NK-92 (cell line): Measurements from ENCODE around the gene CCDC102A.
"Not testable (repeated sequence)": the region's sequence is repeated elsewhere in the genome, so short reads cannot be mapped to it uniquely, and the experiment has no call there.

Experiments used
- DNase-seq: peaks from one replicate; lab custom pipeline; 2025; ENCODE audit not compliant: unreplicated experiment; lab: John Stamatoyannopoulos, UW

CCDC102A gene

DNA sequence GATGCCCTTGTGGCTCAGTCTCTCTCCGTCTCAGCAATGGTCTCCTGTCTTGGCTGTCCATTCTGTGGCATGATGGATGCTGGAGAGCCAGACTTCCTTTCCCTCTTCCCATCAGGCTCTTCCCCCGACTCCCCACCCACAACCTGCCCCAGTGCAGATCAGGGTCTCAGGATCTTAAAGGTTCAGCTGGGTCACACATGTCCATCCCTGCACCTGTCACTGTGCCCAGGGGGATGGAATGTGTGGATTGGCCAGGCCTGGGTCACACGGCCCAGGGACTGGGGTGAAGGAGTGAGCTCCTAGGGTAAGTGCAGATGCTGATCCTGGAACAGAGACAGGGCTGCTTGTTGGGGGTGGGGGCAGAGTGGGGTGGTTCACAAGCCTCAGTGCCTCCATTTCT lies 29.1 kb upstream of the CCDC102A start:
- no peak for DNase-seq

DNA sequence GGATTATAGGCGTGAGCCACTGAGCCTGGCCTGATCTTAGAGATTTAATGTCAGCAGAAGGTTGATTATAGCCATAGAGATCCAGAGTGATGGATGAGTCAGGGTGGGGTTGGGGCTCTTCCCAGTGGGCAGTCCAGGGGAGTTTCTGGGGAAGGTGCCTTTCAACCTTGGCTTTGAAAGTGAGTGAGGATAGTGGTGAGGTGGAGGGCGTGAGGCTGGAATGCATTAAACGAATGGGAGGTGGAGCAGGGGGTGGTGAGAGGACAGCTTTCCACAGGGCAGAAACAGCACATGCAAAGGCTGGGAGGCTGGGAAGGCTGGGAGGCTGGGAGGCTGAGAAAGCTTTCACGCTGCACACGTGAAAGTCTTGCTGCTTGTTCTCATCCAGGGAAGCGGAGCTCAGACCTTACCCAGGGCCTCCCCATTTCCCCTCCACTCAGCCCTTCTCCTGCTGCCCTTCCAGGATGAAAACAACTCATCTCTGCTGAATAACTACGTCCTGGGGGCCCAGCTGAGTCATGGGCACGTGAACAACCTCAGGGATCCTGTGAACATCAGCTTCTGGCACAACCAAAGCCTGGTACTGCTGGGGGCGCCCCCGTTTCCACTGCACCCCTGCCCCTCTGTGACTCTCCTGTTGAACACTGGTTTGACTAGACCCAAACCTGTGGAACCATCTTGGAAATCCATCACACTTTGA lies 28.4 kb upstream of the CCDC102A start:
- no peak for DNase-seq

DNA sequence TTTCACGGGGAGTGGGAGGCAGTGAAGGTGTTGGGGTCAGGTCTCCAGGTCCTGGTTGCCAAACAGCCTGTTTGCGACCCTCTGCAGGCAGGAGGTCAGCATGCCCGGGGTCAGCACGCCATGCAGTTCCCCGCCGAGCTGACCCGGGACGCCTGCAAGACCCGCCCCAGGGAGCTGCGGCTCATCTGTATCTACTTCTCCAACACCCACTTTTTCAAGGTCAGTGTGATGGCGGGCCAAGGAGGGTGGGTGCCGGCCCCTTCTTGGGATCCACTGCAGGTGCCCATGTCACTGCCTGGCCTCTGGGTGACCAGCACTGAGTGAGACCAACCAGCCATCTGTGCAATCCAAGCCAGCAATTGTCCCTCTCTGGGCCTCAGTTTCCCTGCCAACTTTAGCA lies 27.4 kb upstream of the CCDC102A start:
- no peak for DNase-seq

DNA sequence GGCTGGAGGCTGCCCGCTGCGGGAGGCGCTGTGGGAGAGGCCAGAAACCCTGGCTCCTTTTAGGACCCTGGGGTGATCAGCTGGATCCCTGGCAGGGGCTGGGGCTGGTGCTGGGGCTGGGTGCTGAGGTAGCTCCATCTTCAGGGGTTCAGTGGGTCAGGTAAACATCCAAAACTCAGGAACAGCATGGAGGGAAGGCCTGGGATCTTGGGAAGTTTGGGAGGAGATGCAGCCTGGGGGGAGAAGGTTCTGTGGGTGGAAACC lies 27.0 kb upstream of the CCDC102A start:
- DNase-seq = no peak

DNA sequence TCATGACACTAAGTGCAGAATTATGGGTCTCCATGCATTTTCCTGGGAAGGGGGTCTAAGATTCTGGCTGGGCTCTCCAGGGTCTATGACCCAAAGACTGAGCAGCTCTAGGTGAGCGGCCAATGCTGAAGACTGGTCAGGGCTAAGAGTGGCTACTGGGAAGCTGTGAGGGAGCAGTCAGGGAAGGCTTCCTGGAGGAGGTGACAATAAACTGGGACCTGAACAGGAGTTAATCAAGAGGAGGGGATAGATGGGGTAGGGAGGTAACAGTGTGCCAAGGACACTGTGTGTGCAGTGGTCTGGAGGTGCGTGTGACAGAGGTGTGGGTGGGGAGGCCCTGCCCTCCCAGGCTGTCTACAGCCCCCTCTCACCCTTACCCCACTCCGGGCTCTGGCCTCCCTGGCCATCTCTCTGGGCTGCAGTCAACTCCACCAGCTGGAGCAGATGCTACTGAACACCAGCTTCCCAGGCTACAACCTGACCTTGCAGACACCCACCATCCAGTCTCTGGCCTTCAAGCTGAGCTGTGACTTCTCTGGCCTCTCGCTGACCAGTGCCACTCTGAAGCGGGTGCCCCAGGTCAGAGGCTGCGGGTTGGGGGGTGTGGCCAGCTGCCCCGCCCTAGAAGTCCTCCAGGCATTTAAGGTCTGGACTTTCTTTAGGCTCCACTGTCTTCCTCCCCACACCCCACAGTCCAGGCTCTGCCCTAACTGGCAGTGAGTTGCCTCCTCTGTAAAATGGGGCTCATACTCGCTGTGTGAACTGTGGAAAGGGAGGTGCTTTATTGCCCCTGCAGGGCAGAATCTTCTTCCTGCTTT lies 26.5 kb upstream of the CCDC102A start:
- DNase-seq = no peak

DNA sequence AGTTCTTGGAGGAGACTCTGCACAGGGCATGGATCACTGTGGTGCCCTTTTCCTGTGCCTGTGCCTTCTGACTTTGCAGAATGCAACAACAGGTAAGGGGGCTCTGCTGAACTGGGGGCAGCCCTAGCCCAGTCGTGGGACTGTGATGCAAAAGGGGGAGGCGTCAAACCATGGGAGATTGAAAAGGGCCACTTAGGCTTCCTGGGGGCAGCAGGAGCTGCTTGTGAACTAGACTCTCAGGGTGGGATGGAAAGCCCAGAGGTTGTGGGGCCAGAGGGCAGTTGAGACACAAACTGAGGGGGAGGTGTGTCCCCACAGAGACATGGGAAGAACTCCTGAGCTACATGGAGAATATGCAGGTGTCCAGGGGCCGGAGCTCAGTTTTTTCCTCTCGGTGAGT lies 25.7 kb upstream of the CCDC102A start:
- no peak for DNase-seq

DNA sequence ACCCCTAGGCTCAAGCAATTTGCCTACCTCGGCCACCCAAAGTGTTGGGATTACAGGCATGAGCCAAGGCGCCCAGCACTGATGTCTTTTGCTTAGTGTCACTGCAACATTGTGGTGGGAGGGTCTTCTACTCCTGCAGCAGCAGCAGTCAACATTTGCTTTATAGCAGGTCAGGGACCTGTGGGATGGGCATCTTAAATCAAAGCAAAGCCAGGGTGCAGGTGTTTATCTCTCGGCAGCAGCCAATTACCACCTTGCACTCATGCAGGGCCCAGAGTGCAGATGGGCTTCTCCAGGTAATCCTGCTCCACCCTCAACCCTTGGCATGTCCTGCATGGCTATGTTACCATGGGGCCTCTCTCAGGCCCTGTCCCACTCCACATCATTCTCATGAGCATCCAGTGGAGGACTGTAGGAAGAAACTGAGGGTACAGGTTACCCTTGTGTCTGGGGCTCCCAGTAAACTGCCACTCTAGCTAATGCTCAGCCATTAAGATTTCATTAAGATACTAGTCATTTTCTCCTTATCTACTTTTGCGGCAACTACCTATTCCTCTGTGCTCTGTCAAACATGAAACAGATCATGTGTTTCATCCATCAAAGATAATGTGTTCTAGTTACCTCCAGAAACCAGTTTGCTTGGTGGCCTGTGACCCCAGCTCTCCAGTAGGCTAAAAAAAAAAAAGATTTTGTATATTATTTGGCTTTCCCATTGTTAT lies 22.9 kb upstream of the CCDC102A start:
- no peak for DNase-seq

DNA sequence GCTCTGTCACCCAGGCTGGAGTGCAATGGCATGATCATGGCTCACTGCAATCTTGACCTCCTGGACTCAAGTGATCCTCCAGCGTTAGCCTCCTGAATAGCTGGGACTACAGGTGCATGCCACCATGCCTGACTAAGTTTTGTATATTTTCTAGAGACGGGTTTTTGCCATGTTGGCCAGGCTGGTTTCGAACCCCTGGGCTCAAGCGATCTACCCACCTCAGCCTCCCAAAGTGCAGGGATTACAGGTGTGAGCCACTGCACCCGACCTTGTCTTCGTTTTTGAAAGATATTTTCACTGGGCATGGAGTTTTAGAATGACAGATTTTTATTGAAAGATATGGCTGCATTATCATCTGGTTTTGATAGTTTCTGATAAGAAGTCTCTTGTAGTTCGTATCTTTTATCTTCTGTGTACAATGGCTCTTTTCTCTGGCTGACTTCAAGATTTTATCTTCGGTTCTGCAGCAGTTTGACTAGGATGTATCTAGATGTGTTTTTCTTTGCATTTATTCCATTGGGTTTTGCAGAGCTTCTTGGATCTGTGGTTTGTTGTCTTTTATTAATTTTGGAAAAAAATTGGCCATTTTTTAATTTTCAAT lies 20.7 kb upstream of the CCDC102A start:
- DNase-seq = no peak

DNA sequence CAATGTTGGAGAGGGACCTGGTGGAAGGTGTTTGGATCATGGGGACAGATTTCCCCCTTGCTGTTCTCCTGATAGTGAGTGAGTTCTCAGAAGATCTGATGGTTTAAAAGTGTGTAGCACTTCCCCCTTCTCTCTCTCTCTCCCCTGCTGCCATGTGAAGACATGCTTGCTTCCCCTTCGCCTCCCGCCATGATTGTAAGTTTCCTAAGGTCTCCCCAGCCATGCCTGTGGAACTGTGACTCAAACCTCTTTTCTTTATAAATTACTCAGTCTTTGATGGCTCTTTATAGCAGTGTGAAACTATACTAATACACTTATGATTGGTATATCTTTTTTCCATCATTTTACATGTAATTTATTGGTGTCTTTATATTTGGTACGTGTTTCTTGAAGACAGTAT lies 19.5 kb upstream of the CCDC102A start:
- DNase-seq = no peak

DNA sequence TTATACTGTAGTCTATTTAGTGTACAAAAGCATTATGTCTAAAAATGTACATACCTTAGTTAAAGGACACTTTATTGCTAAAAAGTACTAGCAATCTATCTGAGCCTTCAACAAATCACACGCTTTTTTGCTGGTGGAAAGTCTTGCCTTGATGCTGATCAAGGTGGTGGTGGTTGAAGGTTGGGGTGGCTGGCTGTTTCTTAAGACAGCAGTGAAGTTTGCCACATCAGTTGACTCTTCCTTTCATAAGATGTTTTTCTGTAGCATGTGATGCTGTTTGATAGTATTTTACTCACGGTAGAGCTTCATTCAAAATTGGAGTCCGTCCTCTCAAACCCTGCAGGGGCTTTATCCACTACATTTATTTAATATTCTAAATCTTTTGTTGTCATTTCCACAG lies 14.7 kb upstream of the CCDC102A start:
- no peak for DNase-seq

DNA sequence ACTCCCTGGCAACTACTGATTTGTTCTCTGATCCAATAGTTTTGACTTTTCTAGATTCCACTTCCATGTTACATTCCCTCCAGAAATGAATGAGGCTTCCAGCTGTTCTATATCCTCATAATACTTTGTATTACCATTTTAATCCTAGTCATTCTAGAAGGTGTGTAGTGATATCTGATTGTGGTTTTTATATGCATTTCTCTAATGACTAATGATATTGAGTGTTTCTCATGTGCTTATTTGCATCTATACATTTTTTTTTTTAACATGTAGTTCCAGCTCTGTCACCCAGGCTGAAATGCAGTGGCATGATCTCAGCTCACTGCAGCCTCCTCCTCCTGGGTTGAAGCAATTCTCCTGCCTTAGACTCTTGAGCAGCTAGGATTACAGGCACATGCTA lies 13.4 kb upstream of the CCDC102A start:
- no peak for DNase-seq

DNA sequence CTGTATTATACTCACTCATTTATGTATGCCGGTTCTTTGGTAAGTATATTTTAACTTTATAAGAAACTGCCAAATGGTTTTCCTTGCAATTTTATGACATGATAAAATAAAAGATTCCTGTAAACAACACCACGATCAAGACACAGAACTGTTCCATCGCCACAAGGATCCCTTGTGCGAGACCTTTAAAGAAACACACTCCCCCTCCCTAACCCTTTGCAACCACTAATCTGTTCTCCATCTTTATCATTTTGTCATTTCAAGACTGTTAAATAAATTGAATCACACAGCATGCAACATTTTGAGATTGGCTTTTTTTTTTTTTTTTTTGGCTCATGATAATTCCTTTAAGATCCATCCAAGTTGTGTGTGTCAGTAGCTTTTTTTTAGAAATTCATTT lies 12.0 kb upstream of the CCDC102A start:
- DNase-seq = no peak

DNA sequence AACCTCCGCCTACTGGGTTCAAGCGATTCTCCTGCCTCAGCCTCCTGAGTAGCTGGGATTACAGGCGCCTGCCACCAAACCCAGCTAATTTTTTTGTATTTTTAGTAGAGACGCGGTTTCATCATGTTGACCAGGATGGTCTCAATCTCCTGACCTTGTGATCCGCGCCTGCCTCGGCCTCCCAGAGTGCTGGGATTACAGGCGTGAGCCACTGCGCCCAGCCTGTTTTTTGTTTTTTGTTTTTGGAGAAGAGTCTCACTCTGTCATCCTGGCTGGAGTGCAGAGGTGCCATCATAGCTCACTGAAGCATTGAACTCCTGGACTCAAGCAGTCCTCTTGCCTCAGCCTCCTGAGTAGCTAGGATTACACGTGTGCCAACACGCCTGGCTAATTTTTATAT lies 11.2 kb upstream of the CCDC102A start:
- DNase-seq = not testable (repeated sequence)

DNA sequence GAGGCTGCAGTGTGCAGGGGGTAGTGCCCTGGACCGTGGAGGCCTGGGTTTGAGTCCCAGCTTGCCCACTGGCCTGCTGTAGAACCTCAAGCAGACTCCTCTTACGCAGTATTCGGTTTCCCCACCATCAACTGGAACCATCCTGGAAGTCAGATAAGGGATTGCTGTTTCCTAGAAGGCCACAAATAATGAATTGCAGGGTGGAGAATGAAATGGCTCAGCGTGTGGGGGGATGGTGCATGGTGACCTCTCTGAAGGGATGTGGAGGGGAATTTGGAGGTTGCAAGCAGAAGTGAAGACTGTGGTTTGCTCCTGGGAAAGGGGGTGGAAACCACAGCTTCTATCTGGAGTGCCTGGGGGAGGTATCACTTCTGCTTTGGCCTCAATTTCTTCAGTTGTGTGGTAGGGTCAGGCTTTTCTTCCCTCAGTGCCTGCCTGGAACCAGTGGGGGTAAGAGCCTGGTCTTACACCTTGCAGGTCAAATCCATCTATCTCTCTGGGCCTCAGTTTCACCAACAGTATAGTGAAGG lies 7.8 kb upstream of the CCDC102A start:
- DNase-seq = no peak

DNA sequence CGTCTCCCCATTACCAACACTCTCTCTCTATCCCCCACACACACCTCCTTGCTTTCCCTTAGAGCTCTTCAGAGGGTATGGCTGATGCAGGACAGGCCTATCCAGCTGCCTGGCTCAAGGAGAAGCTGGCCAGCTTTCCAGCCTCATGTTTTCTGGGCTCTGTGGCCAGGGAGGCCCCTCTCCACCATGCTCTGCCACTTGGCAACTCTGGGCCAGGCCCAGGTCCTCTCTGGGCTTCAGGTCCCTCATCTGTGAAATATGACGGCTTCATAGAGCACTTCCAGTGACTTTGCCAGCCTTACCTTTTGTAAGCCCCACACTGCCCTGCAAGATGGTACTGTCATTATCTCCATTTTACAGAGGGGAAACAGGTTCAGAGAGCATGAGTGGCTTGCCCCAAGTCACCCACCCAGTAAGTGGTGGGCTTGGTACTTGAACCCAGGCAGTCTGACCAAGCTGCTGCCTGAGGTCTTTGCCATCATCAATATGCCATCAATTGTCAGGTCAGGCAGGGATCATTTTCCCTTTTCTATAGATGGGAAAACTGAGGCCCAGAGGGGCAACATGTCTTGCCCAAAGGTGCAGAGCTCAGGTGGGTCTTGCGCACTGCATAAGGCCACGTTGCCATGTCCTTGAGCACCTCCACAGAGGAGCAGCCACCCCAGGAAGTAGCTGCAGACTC lies 5.5 kb upstream of the CCDC102A start:
- DNase-seq = no peak

DNA sequence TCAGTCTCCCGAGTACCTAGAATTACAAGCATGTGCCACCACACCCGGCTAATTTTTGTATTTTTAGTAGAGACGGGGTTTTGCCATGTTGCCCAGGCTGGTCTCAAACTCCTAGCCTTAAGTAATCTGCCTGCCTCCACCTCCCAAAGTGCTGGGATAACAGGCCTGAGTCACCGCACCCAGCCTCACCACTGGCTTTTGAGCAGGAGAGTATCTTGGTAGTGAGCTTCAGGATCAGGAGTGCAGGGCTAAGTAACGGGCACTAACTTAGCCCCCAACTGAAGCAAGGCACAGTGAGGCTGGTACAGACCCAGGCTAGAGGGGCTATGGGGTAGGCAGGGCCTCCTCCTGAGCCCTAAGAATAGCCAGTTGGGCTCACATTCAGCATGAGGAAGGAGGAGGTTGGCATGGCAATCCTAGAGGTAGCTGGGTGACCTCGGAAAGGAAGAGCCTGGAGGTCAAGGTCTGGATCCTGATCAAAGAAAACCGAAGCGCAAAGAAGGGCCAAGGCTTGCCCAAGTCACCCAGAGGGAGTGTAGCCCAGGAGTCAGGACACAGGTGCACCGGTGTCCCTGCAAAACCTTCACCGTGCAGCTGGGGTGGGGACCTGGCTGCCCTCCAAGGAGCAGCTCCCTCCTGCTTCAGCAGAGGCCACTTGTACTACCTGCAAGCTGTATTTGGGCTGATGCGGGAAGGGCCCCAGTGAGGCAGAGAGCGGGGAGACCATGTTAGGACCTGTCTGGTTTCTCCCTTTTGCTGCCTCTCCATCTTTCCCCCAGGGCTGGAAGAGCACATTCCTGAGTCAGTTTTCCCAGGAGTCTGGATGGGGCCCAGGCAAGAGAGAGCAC lies 4.8 kb upstream of the CCDC102A start:
- DNase-seq = no peak

DNA sequence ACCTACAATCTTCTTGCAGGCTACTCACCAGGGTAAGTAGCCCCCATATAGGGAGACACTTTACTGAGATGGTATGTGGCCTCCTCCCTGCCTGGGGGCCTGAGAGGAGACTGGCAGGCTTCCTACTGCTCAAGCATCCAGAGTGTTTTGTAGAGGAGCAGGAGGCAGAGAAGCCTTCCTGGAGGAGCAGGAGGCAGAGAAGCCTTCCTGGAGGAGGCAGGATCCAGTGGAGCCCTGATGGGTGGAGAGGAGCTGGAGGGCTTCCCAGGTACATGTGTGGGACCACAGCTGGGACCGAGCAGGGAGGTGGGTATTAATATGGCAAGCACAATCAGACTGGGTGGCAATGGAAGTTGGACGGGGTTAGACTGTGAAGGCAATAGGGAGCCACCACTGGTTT lies 4.0 kb upstream of the CCDC102A start:
- DNase-seq = no peak

DNA sequence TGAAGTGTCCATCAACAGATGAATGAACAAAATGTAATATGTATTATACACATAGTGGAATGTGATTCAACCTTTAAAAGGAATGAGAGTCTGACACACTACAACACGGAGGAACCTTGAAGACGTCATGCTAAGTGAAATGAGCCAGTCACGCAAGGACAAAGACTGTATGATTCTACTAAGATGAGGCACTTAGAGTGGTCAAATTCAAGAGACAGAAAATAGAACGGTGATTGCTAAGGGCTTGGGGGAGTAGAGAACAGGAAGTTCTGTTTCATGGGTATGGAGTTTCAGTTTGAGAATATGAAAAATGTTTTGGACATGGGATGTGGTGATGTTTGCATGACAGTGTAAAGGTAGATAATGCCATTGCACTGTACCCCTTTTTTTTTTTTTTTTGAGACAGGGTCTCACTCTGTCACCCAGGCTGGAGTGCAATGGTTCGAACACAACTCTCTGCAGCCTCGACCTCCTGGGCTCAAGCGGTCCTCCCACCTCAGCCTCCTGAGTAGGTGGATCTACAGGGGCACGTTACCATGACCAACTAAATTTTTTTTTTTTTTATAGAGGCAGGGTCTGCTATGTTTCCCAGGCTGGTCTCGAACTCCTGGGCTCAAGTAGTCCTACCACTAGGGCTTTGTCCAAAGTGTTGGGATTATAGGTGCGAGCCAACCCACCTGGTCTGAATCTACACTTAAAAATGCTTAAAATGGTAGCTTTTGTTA lies 2.9 kb upstream of the CCDC102A start:
- no peak for DNase-seq

DNA sequence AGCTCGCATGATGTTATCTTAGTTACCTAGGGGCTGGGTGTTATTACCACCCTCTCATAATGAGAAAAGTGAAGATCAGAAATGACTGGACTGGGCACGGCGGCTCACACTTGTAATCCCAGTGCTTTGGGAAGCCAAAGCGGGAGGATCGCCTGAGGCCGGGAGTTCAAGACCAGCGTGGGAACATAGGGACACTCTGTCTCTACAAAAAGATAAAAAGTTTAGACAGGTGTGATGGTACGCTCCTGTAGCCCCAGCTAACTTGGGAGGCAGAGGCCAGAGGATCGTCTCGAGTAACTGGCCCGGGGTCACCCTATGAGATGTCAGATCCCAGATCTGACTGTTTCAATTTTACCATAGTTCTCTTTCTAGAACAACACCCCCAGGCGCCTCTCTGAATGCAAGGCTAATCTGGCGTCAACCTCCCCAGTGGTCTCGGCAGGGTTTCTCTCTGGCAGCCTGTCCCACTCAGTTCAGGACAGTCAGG lies 1.9 kb upstream of the CCDC102A start:
- DNase-seq = no peak
